ENCODE results near the gene PCDH8. TPM values are rescaled to one million over a fixed set of nuclear protein-coding genes. Genes with fewer than 3 reads are reported as not detected.

PCDH8 gene
- total RNA-seq, 1 experiment from 2014 or later: 0.92 TPM

DNA sequence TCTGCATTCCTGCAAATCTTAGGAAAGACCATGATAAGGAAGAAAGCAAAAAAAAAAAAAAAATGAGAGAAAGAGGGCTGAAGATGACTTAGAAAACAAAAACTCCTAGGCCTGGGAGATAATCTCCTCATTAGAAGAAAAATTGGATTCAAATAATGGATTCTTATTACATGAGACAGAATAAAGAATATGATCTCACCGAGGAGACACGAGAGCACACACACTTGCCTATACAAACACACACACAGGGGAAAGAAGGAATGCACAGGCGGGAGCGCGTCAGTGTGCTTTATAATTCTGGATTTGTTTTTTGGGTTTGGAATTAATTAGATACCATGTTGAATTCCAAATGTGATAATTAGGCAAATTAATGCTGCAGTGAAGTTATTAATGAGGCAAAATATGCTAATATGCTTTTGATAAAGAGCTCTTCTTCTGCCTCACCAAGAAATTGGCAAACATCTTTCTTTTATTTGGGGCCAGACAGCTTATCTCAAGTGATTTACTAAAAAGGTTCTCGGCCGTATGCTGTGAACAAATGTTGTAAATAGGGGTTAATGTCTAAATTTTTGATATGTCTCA is 36.1 kb upstream of the PCDH8 start:
- POLR2A ChIA-PET: no interaction called here
- Mint-ChIP-seq H3K36me3 (peaks cover 3% of the 10 kb centered on the region; the same call in 1 of the 2 replicates), H3K27me3 (ENCODE audit: low read depth) (peaks cover 97% of the 10 kb centered on the region), H3K27ac (no peak overlapping the region), H3K4me3 (no peak overlapping the region), H3K4me1 (peaks cover 70% of the 10 kb centered on the region), H3K9me3 (peaks cover 18% of the 10 kb centered on the region)
- TF ChIP-seq NR3C1 (CRISPR knock-in tag; conservative IDR thresholded peaks at IDR 0.05; ENCODE audit: low read depth): no peak
- TF ChIP-seq, protein P1, sequence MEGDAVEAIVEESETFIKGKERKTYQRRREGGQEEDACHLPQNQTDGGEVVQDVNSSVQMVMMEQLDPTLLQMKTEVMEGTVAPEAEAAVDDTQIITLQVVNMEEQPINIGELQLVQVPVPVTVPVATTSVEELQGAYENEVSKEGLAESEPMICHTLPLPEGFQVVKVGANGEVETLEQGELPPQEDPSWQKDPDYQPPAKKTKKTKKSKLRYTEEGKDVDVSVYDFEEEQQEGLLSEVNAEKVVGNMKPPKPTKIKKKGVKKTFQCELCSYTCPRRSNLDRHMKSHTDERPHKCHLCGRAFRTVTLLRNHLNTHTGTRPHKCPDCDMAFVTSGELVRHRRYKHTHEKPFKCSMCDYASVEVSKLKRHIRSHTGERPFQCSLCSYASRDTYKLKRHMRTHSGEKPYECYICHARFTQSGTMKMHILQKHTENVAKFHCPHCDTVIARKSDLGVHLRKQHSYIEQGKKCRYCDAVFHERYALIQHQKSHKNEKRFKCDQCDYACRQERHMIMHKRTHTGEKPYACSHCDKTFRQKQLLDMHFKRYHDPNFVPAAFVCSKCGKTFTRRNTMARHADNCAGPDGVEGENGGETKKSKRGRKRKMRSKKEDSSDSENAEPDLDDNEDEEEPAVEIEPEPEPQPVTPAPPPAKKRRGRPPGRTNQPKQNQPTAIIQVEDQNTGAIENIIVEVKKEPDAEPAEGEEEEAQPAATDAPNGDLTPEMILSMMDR (IDR thresholded peaks at IDR 0.05): no peak
- TF ChIP-seq ZNF263 (CRISPR knock-in tag; IDR thresholded peaks at IDR 0.05; ENCODE audit: low read depth): no peak
- TF ChIP-seq, protein P2, sequence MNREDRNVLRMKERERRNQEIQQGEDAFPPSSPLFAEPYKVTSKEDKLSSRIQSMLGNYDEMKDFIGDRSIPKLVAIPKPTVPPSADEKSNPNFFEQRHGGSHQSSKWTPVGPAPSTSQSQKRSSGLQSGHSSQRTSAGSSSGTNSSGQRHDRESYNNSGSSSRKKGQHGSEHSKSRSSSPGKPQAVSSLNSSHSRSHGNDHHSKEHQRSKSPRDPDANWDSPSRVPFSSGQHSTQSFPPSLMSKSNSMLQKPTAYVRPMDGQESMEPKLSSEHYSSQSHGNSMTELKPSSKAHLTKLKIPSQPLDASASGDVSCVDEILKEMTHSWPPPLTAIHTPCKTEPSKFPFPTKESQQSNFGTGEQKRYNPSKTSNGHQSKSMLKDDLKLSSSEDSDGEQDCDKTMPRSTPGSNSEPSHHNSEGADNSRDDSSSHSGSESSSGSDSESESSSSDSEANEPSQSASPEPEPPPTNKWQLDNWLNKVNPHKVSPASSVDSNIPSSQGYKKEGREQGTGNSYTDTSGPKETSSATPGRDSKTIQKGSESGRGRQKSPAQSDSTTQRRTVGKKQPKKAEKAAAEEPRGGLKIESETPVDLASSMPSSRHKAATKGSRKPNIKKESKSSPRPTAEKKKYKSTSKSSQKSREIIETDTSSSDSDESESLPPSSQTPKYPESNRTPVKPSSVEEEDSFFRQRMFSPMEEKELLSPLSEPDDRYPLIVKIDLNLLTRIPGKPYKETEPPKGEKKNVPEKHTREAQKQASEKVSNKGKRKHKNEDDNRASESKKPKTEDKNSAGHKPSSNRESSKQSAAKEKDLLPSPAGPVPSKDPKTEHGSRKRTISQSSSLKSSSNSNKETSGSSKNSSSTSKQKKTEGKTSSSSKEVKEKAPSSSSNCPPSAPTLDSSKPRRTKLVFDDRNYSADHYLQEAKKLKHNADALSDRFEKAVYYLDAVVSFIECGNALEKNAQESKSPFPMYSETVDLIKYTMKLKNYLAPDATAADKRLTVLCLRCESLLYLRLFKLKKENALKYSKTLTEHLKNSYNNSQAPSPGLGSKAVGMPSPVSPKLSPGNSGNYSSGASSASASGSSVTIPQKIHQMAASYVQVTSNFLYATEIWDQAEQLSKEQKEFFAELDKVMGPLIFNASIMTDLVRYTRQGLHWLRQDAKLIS (CRISPR knock-in tag; IDR thresholded peaks at IDR 0.05; ENCODE audit: borderline replicate concordance): no peak
- TF ChIP-seq, protein P3, sequence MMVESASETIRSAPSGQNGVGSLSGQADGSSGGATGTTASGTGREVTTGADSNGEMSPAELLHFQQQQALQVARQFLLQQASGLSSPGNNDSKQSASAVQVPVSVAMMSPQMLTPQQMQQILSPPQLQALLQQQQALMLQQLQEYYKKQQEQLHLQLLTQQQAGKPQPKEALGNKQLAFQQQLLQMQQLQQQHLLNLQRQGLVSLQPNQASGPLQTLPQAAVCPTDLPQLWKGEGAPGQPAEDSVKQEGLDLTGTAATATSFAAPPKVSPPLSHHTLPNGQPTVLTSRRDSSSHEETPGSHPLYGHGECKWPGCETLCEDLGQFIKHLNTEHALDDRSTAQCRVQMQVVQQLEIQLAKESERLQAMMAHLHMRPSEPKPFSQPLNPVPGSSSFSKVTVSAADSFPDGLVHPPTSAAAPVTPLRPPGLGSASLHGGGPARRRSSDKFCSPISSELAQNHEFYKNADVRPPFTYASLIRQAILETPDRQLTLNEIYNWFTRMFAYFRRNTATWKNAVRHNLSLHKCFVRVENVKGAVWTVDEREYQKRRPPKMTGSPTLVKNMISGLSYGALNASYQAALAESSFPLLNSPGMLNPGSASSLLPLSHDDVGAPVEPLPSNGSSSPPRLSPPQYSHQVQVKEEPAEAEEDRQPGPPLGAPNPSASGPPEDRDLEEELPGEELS (CRISPR knock-in tag; IDR thresholded peaks at IDR 0.05): no peak
- no peak for TF ChIP-seq SMAD3 (CRISPR knock-in tag; IDR thresholded peaks at IDR 0.05; ENCODE audit: borderline replicate concordance)
- no peak for TF ChIP-seq CREM (CRISPR knock-in tag; IDR thresholded peaks at IDR 0.05)
- TF ChIP-seq, protein P4, sequence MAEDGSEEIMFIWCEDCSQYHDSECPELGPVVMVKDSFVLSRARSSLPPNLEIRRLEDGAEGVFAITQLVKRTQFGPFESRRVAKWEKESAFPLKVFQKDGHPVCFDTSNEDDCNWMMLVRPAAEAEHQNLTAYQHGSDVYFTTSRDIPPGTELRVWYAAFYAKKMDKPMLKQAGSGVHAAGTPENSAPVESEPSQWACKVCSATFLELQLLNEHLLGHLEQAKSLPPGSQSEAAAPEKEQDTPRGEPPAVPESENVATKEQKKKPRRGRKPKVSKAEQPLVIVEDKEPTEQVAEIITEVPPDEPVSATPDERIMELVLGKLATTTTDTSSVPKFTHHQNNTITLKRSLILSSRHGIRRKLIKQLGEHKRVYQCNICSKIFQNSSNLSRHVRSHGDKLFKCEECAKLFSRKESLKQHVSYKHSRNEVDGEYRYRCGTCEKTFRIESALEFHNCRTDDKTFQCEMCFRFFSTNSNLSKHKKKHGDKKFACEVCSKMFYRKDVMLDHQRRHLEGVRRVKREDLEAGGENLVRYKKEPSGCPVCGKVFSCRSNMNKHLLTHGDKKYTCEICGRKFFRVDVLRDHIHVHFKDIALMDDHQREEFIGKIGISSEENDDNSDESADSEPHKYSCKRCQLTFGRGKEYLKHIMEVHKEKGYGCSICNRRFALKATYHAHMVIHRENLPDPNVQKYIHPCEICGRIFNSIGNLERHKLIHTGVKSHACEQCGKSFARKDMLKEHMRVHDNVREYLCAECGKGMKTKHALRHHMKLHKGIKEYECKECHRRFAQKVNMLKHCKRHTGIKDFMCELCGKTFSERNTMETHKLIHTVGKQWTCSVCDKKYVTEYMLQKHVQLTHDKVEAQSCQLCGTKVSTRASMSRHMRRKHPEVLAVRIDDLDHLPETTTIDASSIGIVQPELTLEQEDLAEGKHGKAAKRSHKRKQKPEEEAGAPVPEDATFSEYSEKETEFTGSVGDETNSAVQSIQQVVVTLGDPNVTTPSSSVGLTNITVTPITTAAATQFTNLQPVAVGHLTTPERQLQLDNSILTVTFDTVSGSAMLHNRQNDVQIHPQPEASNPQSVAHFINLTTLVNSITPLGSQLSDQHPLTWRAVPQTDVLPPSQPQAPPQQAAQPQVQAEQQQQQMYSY (CRISPR knock-in tag; IDR thresholded peaks at IDR 0.05): no peak
- TF ChIP-seq SMAD4 (CRISPR knock-in tag; IDR thresholded peaks at IDR 0.05): no peak
- TF ChIP-seq, protein P5, sequence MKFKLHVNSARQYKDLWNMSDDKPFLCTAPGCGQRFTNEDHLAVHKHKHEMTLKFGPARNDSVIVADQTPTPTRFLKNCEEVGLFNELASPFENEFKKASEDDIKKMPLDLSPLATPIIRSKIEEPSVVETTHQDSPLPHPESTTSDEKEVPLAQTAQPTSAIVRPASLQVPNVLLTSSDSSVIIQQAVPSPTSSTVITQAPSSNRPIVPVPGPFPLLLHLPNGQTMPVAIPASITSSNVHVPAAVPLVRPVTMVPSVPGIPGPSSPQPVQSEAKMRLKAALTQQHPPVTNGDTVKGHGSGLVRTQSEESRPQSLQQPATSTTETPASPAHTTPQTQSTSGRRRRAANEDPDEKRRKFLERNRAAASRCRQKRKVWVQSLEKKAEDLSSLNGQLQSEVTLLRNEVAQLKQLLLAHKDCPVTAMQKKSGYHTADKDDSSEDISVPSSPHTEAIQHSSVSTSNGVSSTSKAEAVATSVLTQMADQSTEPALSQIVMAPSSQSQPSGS (CRISPR knock-in tag; IDR thresholded peaks at IDR 0.05; ENCODE audit: borderline replicate concordance, low read depth): no peak
- TF ChIP-seq RELA (CRISPR knock-in tag; IDR thresholded peaks at IDR 0.05; ENCODE audit: borderline replicate concordance): no peak
- no peak for TF ChIP-seq TEAD1 (CRISPR knock-in tag; IDR thresholded peaks at IDR 0.05)
- TF ChIP-seq NFE2L1 (CRISPR knock-in tag; IDR thresholded peaks at IDR 0.05): no peak
- no peak for TF ChIP-seq JAZF1 (CRISPR knock-in tag; IDR thresholded peaks at IDR 0.05)
- TF ChIP-seq, protein P6, sequence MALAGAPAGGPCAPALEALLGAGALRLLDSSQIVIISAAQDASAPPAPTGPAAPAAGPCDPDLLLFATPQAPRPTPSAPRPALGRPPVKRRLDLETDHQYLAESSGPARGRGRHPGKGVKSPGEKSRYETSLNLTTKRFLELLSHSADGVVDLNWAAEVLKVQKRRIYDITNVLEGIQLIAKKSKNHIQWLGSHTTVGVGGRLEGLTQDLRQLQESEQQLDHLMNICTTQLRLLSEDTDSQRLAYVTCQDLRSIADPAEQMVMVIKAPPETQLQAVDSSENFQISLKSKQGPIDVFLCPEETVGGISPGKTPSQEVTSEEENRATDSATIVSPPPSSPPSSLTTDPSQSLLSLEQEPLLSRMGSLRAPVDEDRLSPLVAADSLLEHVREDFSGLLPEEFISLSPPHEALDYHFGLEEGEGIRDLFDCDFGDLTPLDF (CRISPR knock-in tag; IDR thresholded peaks at IDR 0.05): no peak
- CTCF ChIA-PET: interaction anchor here (0.8 to 1.7 kb wide), 2 partner anchors 13 to 84 kb away, joined by 4 to 8 read pairs; no protein-coding TSS in a partner anchor
- no peak for ATAC-seq
- DNase-seq (ENCODE audit: low spot score): no peak
